DMS114 treated with DMSO at 0.1 percent for 48 hours (cell line): Measurements from ENCODE around the gene PPP1R1B.
"Not testable (repeated sequence)": the region's sequence is repeated elsewhere in the genome, so short reads cannot be mapped to it uniquely, and the experiment has no call there.

Source experiments
- DNase-seq: peaks from one replicate; lab custom pipeline; 2025; ENCODE audit not compliant: unreplicated experiment; lab: John Stamatoyannopoulos, UW

PPP1R1B gene

DNA sequence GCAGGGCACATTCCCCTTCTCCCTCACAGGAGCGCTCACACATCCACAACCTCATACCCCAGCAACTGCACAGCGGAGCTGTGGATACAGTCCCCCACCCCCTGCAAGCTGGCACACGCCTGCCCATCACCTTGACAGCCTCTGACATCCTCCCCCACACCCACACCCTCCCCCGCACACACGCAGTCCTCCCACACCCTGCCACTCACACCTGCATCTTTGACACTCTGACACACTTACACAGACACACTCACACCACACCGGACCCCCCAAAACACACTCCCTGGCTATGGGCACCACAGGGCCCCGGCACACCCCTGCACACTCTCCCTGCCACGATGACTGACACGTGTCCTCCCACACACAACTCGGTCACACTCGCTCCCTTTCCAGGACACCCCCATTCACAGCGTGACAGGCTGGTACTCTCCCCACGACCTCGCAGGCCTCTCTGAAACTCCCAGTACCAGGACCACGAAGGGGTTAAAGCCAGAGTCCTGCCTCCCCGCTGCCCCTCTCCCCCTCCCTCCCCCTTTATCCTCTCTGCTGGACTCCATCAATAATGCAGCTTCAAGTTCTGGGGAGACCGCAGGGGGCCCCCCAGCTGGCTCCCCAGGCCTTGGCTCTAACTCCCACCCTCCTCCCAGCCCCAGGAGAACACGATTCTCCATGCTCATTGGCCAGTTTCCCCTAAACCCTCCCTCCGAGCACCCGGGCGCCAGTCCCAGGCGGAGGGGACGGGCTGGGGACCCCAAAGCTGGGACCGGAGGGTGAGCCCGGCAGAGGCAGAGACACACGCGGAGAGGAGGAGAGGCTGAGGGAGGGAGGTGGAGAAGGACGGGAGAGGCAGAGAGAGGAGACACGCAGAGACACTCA is at the start of gene PPP1R1B:
Gene PPP1R1B, plus strand, starts transcription at position 782 of the 876 bp plus-strand sequence. CDS start 441 bp downstream, outside the sequence.
- DNase-seq: no peak

DNA sequence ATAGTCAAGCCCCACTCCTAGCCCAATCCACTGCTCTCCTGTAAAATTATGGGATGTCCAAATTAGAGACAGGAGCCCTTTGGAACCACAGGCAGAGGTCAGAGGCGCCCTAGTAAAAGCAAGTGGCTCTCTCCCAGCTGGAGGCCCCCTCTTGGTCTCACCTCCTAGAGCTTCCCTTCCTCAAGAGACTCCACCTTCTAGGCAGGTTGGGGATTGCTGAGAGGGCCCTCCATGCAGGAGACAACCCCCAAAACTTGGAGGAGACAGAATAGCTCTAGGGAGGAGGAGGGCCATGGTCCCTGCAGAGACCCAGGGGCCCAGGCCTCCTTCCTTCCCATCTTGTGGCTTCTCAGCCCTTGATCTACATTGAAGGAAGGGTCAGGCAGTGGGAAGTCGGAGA is 48.5 kb upstream of the PPP1R1B start:
- DNase-seq: no peak

GRCh38 chr17:39579318-39580081 is 47.3 kb upstream of the PPP1R1B start:
- DNase-seq: no peak

DNA sequence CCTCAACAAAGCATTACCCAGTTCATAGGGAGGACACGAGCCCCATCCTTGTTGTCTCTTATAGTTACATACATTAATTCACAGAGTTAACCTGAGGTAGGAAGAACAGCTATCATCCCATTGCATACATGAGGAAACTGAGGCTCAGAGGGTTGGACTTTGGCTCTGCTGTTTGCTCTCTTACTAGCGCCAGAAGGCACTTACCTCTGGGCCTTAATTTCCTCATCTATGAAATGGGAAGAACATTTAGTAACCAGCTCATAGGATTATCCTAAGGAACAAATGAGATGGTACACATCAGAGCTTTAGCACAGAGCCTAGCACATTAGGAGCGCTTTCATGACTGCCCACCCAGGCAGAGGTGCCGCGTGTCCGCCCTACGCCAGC is 46.7 kb upstream of the PPP1R1B start:
- DNase-seq: no peak

DNA sequence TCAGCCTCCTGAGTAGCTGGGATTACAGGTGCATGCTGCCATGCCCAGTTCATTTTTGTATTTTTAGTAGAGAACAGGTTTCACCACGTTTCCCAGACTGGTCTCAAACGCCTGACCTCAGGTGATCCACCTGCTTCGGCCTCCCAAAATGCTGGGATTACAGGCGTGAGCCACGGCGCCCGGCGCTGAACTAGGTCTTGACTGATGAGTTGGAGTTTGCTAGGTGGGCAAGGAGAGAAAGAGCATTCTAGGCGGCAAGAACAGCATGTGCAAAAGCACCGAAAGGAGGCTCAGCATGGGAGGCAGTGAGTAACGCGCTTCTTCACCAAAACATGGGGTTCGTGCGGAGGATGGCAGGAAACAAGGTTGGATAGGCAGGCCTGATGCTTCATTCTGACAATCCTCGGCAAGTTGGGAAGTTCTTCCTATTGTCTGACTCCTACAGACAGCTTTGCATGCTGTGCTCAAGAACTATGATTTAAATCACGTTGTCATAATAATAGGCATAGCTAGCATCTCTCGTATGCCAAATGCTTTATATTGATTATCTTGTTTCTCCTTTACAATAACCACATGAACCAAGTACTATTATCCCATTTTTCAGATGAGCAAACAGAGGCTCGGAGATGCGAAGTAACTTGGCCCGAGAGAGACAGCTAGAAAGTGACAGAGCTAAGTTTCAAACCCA is 45.5 kb upstream of the PPP1R1B start:
- no peak for DNase-seq

- no peak for DNase-seq
These were observed 45.0 kb upstream of the PPP1R1B start for GRCh38 chr17:39581759-39582085.

DNA sequence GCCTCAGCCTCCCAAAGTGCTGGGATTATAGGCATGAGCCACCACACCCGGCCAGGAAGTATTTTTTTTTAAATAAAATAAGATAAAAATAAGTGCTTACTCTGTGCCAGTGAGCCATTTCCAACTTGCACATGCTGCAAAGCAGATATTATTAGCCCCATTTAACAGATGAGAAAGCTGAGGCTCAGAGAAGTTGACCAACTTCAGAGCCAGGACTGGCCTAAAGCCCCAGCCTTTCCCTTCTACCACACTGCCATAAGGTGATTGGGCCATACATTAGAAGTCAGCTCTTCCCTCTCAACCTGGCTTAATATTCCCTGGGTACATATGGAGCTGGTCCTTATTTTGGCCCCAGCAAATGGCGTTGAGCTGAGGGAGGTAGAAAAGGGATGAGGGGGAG is 44.1 kb upstream of the PPP1R1B start:
- DNase-seq: no peak

- not testable (repeated sequence) for DNase-seq
These were observed 36.6 kb upstream of the PPP1R1B start for GRCh38 chr17:39590180-39590579.

- no peak for DNase-seq
These were observed 34.5 kb upstream of the PPP1R1B start for GRCh38 chr17:39591958-39592954.

DNA sequence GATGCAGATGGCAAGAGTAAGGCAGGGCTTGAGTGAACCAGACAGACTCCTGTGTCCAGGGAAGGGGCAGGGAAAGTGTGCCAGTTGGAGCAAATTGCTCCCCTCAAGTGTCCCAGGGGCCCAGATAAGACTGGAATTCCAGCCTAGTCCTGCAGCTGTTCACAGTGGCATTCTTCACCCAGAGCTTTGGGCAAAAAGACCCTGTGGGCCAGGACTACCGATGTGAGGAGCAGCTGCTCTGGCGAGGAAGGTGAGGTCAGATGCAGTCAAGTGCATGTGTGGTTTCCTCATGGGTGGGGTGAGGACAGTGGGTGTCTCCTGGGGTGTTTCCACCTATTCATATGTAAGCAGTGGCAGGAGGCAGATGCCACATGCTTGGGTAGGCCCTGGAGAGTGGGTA is 33.4 kb upstream of the PPP1R1B start:
- DNase-seq: no peak

GRCh38 chr17:39595294-39595693 is 31.5 kb upstream of the PPP1R1B start:
- DNase-seq: no peak

- no peak for DNase-seq
These were observed 30.7 kb upstream of the PPP1R1B start for GRCh38 chr17:39595928-39596510.

GRCh38 chr17:39596543-39597267 is 30.0 kb upstream of the PPP1R1B start:
- DNase-seq: no peak

DNA sequence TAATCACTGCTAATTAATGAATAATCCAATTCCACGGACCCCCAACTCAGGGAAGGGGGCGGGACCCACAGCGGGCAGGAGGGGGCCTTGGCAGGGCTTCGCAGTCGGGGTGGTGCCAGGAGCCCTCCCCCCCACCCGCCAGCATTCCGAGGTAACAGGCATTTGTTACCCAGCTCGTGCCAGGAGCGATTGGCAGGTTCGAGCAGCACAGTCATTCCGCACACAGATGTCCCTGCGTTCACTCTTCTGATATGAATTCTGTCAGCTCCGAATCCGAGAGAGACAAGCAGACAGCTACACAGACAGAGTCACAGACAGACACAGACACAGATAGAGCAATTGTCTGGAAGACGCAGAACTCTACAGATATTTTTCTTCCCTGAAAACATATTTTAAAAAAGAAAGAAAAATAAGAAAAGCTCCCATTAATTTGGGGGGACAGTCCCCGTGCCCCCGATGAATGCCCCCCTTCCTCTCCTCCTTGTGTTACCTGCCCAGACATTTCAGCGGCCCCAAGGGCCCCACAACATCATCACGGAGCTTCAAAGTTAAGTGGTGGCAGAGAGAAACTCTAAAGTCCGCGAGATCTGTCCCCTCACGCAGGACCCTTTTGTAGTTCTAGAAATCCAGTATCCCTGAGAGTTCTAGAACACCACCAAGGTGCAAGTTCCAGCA is 29.2 kb upstream of the PPP1R1B start:
- DNase-seq: no peak

GRCh38 chr17:39598047-39598481 is 28.7 kb upstream of the PPP1R1B start:
- DNase-seq: no peak

GRCh38 chr17:39598630-39599003 is 28.1 kb upstream of the PPP1R1B start:
- DNase-seq: no peak

- DNase-seq: no peak
These were observed 27.6 kb upstream of the PPP1R1B start for GRCh38 chr17:39599004-39599664.

DNA sequence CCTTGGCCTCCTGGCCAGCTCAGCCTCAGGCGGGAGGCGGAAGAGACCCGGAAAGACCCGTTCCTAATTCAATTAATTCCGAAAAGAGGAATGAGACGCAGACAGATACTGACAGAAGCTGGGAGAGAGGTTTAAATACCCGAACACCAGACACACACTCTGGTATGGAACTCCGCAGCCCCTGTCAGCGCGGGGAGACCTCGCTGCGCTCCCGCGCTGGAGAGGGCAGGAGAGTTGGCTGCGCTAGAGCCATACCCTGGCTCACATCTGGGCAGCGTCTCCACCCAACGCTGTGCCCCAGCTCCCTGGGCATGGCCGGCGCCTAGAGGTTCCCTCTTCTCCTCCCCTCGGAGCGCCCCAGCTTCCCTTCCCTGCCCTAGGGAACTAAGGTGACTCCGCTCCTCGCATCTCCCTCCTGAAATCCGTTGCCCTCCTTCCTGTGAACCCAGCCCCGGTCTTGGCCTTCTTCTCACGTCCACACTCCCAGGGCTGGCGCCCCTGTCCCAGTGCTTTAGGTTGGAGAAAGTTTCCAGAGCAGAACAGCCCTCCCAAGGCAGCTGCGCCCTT is 27.0 kb upstream of the PPP1R1B start:
- no peak for DNase-seq
